Thoracic aorta (tissue), 2 donors: ENCODE results near the gene PTGER3. TPM values are rescaled to one million over a fixed set of nuclear protein-coding genes. Genes with fewer than 3 reads are reported as not detected.

Source experiments
- ATAC-seq: fragments of 150-250 bp; one replicate; pipeline ENCODE4 v1.8.0; 2017; ENCODE audit warnings: low read depth; ENCODE audit not compliant: insufficient number of reproducible peaks, low FRiP score
- DNase-seq: peaks from one replicate; pipeline ENCODE4 v3.0.0-alpha.2; 2020; ENCODE audit warnings: low spot score
- H3K27ac ChIP-seq, 2 donors: fragments of 200-600 bp; sonication (generic); 1 replicate in 1 of 2; 2 replicates in 1 of 2; pipeline ENCODE4 v1.5.1; 2016; ENCODE audit warnings: mild to moderate bottlenecking in 2 of 2, moderate library complexity in 2 of 2
- H3K27me3 ChIP-seq: fragments of 200-600 bp; sonication (generic); replicated peaks from 2 replicates; pipeline ENCODE4 v1.6.0; 2016; ENCODE audit warnings: mild to moderate bottlenecking; ENCODE audit not compliant: insufficient read depth
- H3K36me3 ChIP-seq: fragments of 200-600 bp; sonication (generic); one replicate; pipeline ENCODE4 v1.5.1; 2016
- H3K4me1 ChIP-seq, 2 donors: fragments of 200-600 bp; sonication (generic); 1 replicate in 1 of 2; 2 replicates in 1 of 2; pipeline versions ENCODE4 v1.5.1 to v1.6.0; 2016; ENCODE audit warnings: low read depth in 2 of 2, mild to moderate bottlenecking in 1 of 2; ENCODE audit not compliant: control insufficient read depth in 1 of 2
- H3K4me3 ChIP-seq: fragments of 200-600 bp; sonication (generic); 2 replicates; pipeline ENCODE4 v1.5.1; 2016; ENCODE audit warnings: mild to moderate bottlenecking
- H3K9me3 ChIP-seq: fragments of 200-600 bp; sonication (generic); 2 replicates; pipeline ENCODE4 v1.5.1; 2016
- total RNA-seq, 2 donors: library from RNA; depleted of rRNA; stranded (reverse); fragments of >200 nt; gene quantifications; one replicate each; pipeline versions ENCODE4 v1.1.0 to v1.2.3, GENCODE V29; 2016
- TF ChIP-seq, protein P1 (sequence below): fragments of 200-600 bp; sonication (generic); IDR thresholded peaks from one replicate; pipeline ENCODE4 v1.5.1; 2019; ENCODE audit warnings: antibody characterized with exemption

PTGER3 gene
- total RNA-seq, 2 donors from 2014 or later = 45.2 to 61.7 TPM

DNA sequence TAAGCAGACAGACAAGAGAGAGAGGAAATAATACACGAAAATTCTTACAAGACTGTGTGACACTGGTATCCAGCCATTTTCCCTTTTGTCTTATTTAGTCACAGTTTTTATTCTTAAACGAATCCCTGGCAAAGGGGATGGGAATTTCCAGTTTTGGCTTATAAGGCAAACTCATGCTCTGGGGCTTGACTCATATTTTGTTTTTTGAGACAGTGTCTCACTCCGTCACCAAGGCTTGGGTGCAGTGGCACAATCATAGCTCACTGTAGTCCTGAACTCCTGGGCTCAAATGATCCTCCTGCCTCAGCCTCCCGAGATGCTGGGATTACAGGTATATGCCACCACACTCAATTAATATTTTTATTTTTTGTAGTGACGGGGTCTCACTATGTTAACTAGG lies 31.9 kb downstream of the PTGER3 start:
- DNase-seq = no peak
- Histone ChIP-seq H3K9me3 (no peaks in the 10 kb centered on the region), H3K4me1 (peaks cover 0 to 57% of the 10 kb centered on the region in 2 donors), H3K36me3 (no peaks in the 10 kb centered on the region), H3K27ac (peak overlapping the region in 1 of 2 donors; percentile 54), H3K4me3 (peak overlapping the region; percentile 21), H3K27me3 (no peaks in the 10 kb centered on the region)
- TF ChIP-seq, protein P1, sequence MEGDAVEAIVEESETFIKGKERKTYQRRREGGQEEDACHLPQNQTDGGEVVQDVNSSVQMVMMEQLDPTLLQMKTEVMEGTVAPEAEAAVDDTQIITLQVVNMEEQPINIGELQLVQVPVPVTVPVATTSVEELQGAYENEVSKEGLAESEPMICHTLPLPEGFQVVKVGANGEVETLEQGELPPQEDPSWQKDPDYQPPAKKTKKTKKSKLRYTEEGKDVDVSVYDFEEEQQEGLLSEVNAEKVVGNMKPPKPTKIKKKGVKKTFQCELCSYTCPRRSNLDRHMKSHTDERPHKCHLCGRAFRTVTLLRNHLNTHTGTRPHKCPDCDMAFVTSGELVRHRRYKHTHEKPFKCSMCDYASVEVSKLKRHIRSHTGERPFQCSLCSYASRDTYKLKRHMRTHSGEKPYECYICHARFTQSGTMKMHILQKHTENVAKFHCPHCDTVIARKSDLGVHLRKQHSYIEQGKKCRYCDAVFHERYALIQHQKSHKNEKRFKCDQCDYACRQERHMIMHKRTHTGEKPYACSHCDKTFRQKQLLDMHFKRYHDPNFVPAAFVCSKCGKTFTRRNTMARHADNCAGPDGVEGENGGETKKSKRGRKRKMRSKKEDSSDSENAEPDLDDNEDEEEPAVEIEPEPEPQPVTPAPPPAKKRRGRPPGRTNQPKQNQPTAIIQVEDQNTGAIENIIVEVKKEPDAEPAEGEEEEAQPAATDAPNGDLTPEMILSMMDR = no peak
- peak; percentile 80 for ATAC-seq

DNA sequence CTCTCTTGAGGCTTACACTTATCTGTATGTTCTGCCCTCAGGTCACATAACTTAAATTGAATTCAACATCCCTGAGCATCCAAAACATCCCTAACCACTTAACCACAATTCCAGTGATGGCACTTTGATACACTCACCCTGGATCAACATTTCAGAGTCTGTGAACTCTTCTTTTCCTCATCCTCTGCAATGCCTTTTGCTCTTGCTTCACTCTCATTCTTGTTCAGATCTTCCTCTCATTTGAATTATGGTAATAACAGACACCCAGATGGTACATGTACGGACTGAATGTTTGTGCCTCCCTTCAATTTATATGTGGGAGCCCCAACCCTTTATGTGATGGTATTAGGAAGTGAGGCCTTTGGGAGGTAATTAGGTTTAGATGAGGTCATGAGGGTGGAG lies 33.4 kb downstream of the PTGER3 start:
- DNase-seq (no peak), ATAC-seq (no peak)
- peaks cover 0 to 57% of the 10 kb centered on the region in 2 donors for H3K4me1 ChIP-seq
- H3K27me3 ChIP-seq = no peaks in the 10 kb centered on the region
- TF ChIP-seq, protein P1 = no peak
- H3K4me3 ChIP-seq = no peak overlapping the region
- peak overlapping the region; percentile 11 to 54 for H3K27ac ChIP-seq
- H3K9me3 ChIP-seq = no peaks in the 10 kb centered on the region
- no peaks in the 10 kb centered on the region for H3K36me3 ChIP-seq

DNA sequence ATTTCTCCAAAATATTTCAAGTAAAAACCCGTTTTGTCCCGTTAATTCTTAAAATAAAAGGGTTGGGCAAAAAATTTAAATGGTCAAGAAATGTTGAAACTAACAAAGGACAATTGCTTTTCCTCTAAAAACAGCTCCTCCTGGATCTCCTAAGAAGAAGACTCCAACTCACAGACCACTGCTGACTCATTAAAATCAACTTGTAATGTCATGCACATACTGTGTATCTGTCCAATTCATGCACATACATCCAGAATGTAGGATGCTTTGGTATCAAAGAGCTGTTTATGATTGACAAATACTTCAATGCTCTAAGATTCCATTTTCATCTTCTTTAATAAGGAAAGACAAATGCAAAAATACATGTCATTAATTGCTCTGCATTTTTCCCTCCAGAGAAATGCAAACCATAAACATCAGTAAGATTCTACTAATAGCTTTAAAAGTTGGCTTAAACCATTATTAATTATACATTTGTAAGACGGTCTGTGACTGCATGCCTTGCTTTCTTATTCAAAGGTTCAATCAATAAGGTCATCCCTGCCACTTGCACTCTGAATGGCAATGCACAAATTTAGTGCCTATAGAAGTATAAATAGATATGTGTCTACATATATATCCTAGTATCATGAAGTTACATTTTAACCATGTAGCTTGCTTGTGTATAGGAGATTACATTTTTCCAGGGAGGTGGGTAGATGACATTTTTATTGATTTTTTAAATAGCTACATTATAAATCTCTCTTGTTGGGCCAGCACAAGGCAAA lies 44.7 kb downstream of the PTGER3 start:
- no peaks in the 10 kb centered on the region for H3K36me3 ChIP-seq
- ATAC-seq (no peak), DNase-seq (no peak)
- TF ChIP-seq, protein P1 = no peak
- H3K4me3 ChIP-seq = no peak overlapping the region
- no peaks in the 10 kb centered on the region for H3K27me3 ChIP-seq
- H3K27ac ChIP-seq = no peak overlapping the region
- H3K9me3 ChIP-seq = no peaks in the 10 kb centered on the region
- peaks cover 4 to 5% of the 10 kb centered on the region in 2 donors for H3K4me1 ChIP-seq

DNA sequence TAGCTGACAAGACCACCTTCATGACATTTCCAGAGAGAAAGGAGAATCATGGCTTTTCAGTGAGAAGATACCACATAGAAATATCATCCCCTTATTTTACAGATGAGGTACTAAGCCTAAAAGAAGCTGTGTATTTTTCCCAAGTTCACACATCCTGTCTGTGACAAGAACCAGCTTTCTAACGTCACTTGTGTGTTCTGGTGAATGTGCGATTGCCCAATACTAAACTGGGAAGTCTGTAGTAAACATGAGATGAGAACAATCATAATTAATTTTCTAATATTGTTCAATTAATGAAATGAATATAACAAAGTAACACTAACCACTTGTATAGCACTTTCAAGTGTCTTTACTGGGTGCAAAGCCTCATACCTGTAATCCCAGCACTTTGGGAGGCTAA lies 46.0 kb downstream of the PTGER3 start:
- Histone ChIP-seq H3K9me3 (no peaks in the 10 kb centered on the region), H3K4me1 (peaks cover 4 to 5% of the 10 kb centered on the region in 2 donors), H3K36me3 (no peaks in the 10 kb centered on the region), H3K27me3 (no peaks in the 10 kb centered on the region), H3K4me3 (no peak overlapping the region), H3K27ac (no peak overlapping the region)
- TF ChIP-seq, protein P1 = no peak
- DNase-seq = no peak
- no peak for ATAC-seq

DNA sequence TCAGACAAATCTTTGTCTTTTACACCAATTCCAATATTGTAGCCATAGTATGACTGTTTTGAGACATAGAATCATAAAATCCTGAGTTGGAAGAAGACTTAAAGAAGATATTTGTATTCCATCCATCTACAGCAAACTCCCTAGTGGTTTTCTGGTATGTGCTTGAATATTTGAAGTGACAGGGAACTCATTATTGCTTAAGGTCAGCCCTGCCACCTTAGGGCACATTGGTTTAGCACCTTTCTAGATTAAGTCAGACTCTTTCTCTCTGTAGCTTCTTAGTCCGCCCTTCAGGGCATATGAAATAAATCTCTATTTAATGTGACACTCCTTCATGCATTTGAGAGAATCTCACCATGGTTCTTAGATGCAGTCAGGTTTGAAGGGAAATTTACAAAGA lies 49.8 kb downstream of the PTGER3 start:
- ATAC-seq = no peak
- no peak for DNase-seq
- Histone ChIP-seq H3K4me3 (no peak overlapping the region), H3K27me3 (no peaks in the 10 kb centered on the region), H3K4me1 (peaks cover 9 to 14% of the 10 kb centered on the region in 2 donors), H3K27ac (no peak overlapping the region), H3K9me3 (no peaks in the 10 kb centered on the region), H3K36me3 (no peaks in the 10 kb centered on the region)
- TF ChIP-seq, protein P1 = no peak
